Mesenchymal stem cell (in vitro differentiated cells and primary cell): ENCODE results near the gene MAN2C1.
"Not testable (repeated sequence)": the region's sequence is repeated elsewhere in the genome, so short reads cannot be mapped to it uniquely, and the experiment has no call there.

Experiments
- DNase-seq: peaks from one replicate; pipeline ENCODE4 v3.0.0-alpha.2; 2013
- H2AFZ ChIP-seq: one replicate; pipeline ENCODE4 v1.6.1; 2013; ENCODE audit warnings: low read depth, mild to moderate bottlenecking, control low read depth, inconsistent platforms, low read length, moderate library complexity
- H2AK5ac ChIP-seq: 2 replicates; pipeline ENCODE4 v1.6.1; 2013; ENCODE audit warnings: low read length, moderate library complexity, mild to moderate bottlenecking, inconsistent platforms; ENCODE audit not compliant: severe bottlenecking
- H2BK120ac ChIP-seq: one replicate; pipeline ENCODE4 v1.6.1; 2013; ENCODE audit warnings: low read depth, mild to moderate bottlenecking, inconsistent platforms, low read length, moderate library complexity
- H2BK12ac ChIP-seq, 2 experiments: one replicate each; pipeline ENCODE4 v1.6.1; 2013; ENCODE audit warnings: inconsistent platforms in 2 of 2, low read length in 2 of 2, mild to moderate bottlenecking in 2 of 2, moderate library complexity in 2 of 2, control low read depth in 1 of 2
- H2BK15ac ChIP-seq: one replicate; pipeline ENCODE4 v1.6.1; 2013; ENCODE audit warnings: mild to moderate bottlenecking, low read depth, inconsistent platforms; ENCODE audit not compliant: poor library complexity, severe bottlenecking
- H2BK5ac ChIP-seq: 2 replicates; pipeline ENCODE4 v1.6.1; 2013; ENCODE audit warnings: low read depth, mild to moderate bottlenecking, low read length, control low read depth, inconsistent platforms; ENCODE audit not compliant: poor library complexity, severe bottlenecking
- H3K14ac ChIP-seq, 2 experiments: one replicate each; pipeline ENCODE4 v1.6.1; 2013; ENCODE audit warnings: inconsistent platforms in 2 of 2, low read length in 2 of 2, control low read depth in 1 of 2, mild to moderate bottlenecking in 1 of 2, moderate library complexity in 1 of 2
- H3K18ac ChIP-seq, 2 experiments: one replicate each; pipeline ENCODE4 v1.6.1; 2013; ENCODE audit warnings: inconsistent platforms in 2 of 2, low read length in 2 of 2, control low read depth in 1 of 2, low read depth in 1 of 2, mild to moderate bottlenecking in 1 of 2
- H3K23ac ChIP-seq, 2 experiments: one replicate each; pipeline ENCODE4 v1.6.1; 2013; ENCODE audit warnings: inconsistent platforms in 2 of 2, low read length in 2 of 2, mild to moderate bottlenecking in 2 of 2, moderate library complexity in 2 of 2, control low read depth in 1 of 2
- H3K27ac ChIP-seq: 2 replicates; pipeline ENCODE4 v1.5.1; 2013; ENCODE audit warnings: mild to moderate bottlenecking, moderate library complexity, low read length, control low read depth, inconsistent platforms; ENCODE audit not compliant: poor library complexity, severe bottlenecking
- H3K27me3 ChIP-seq, 2 experiments: 2 replicates each; pipeline versions ENCODE4 v1.6.1 to v1.7.0; 2013; ENCODE audit warnings: low read length in 2 of 2, mild to moderate bottlenecking in 2 of 2, moderate library complexity in 2 of 2, control low read depth in 1 of 2, inconsistent platforms in 1 of 2; ENCODE audit not compliant: control insufficient read depth in 1 of 2, insufficient read depth in 1 of 2
- H3K36me3 ChIP-seq, 2 experiments: 2 replicates each; pipeline versions ENCODE4 v1.6.1 to v1.7.0; 2013; ENCODE audit warnings: low read length in 2 of 2, control low read depth in 1 of 2, inconsistent platforms in 1 of 2, low read depth in 1 of 2, mild to moderate bottlenecking in 1 of 2; ENCODE audit not compliant: insufficient read depth in 2 of 2, control insufficient read depth in 1 of 2
- H3K4ac ChIP-seq, 2 experiments: one replicate each; pipeline ENCODE4 v1.6.1; 2013; ENCODE audit warnings: inconsistent platforms in 2 of 2, low read length in 2 of 2, mild to moderate bottlenecking in 2 of 2, moderate library complexity in 2 of 2, control low read depth in 1 of 2, low read depth in 1 of 2
- H3K4me1 ChIP-seq: 2 replicates; pipeline ENCODE4 v1.6.1; 2013; ENCODE audit warnings: low read depth, low read length, control low read depth; ENCODE audit not compliant: control insufficient read depth, insufficient read depth
- H3K4me2 ChIP-seq: 2 replicates; pipeline ENCODE4 v1.6.1; 2013; ENCODE audit warnings: low read length, mild to moderate bottlenecking, inconsistent platforms; ENCODE audit not compliant: poor library complexity, severe bottlenecking
- H3K4me3 ChIP-seq, 2 experiments: 2 replicates each; pipeline versions ENCODE4 v1.5.1 to v1.7.0; 2013; ENCODE audit warnings: low read length in 2 of 2, mild to moderate bottlenecking in 2 of 2, control low read depth in 1 of 2, low read depth in 1 of 2; ENCODE audit not compliant: insufficient read depth in 1 of 2
- H3K79me1 ChIP-seq: replicated peaks from 2 replicates; pipeline ENCODE4 v1.6.1; 2013; ENCODE audit warnings: mild to moderate bottlenecking, control low read depth, low read length, inconsistent platforms; ENCODE audit not compliant: poor library complexity, severe bottlenecking
- H3K9ac ChIP-seq: 2 replicates; pipeline ENCODE4 v1.7.0; 2013; ENCODE audit warnings: mild to moderate bottlenecking, low read length, moderate library complexity
- H3K9me3 ChIP-seq: 2 replicates; pipeline ENCODE4 v1.7.0; 2013; ENCODE audit warnings: mild to moderate bottlenecking, low read length; ENCODE audit not compliant: control insufficient read depth
- H4K8ac ChIP-seq: one replicate; pipeline ENCODE4 v1.6.1; 2013; ENCODE audit warnings: inconsistent platforms, mild to moderate bottlenecking, low read length, moderate library complexity
- H4K91ac ChIP-seq: one replicate; pipeline ENCODE4 v1.6.1; 2013; ENCODE audit warnings: mild to moderate bottlenecking, low read length, inconsistent platforms
- WGBS: methylation state at CpG from one replicate; pipeline ENCODE4 v1.1.7; 2013; ENCODE audit warnings: mixed read lengths; 5-methylcytosine and 5-hydroxymethylcytosine counted together

Gene MAN2C1

DNA sequence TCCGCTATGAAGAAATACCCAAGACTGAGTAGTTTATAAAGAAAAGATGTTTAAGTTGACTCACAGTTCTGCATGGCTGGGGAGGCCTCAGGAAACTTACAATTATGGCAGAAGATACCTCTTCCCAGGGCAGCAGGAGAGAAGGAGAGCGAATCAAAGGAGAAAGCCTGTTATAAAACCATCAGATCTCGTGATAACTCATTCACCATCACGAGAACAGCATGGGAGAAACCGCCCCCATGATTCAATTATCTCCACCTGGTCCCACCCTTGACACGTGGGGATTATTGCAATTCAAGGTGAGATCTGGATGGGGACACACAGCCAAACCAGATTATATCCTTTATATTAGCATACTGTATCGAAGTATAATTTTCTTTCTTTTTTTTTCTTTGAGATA lies 36.3 kb downstream of the MAN2C1 start:
- H2BK15ac ChIP-seq, H4K91ac ChIP-seq: not testable (repeated sequence)
- 69% methylated on average over 6 of the region's 7 CpGs for WGBS

DNA sequence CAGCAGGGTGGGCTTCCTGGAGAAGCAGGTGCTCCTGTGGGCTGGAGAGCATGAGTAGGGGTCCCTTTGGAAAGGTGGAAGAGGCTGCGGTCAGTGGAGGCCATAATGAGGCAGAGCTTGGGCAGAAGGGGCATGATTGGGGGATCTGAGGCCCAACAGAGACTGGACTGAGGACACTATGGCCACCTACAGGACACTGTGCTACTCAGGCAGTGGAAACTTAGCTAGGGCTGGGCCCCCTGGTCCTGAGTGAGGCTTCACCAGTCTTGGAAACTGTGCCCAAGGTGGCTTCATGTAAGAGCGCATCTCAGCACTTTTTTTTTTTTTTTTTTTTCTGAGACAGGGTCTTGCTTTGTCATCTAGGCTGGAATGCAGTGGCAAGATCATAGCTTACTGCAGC lies 38.8 kb downstream of the MAN2C1 start:
- Histone ChIP-seq H3K79me1 (no peaks in the 10 kb centered on the region), H2BK5ac (no peak overlapping the region), H3K36me3 (no peaks in the 10 kb centered on the region), H4K91ac (no peak overlapping the region), H3K14ac (no peak overlapping the region), H4K8ac (no peak overlapping the region), H3K9me3 (no peaks in the 10 kb centered on the region), H3K27me3 (peaks cover 0 to 5% of the 10 kb centered on the region in 2 experiments), H3K4me1 (no peaks in the 10 kb centered on the region), H3K4me3 (no peak overlapping the region), H3K23ac (no peak overlapping the region), H3K9ac (no peak overlapping the region), H3K18ac (no peak overlapping the region), H2AFZ (no peak overlapping the region), H2AK5ac (no peak overlapping the region), H2BK12ac (no peak overlapping the region), H3K27ac (no peak overlapping the region), H2BK15ac (no peak overlapping the region), H3K4ac (no peak overlapping the region), H3K4me2 (no peak overlapping the region), H2BK120ac (no peak overlapping the region)
- 100% methylated on average over 2 of the region's 2 CpGs for WGBS
- no peak for DNase-seq

More for the DNA sequence above, 36.3 kb downstream of the MAN2C1 start:
- H3K18ac ChIP-seq, H2AK5ac ChIP-seq, H3K14ac ChIP-seq, H2BK5ac ChIP-seq, H3K4me1 ChIP-seq, H3K9ac ChIP-seq, H3K79me1 ChIP-seq, H2BK12ac ChIP-seq, H3K36me3 ChIP-seq, H3K27ac ChIP-seq, H3K9me3 ChIP-seq, DNase-seq, H3K23ac ChIP-seq, H3K4me3 ChIP-seq, H3K4me2 ChIP-seq, H3K27me3 ChIP-seq, H2BK120ac ChIP-seq, H2AFZ ChIP-seq, H4K8ac ChIP-seq, H3K4ac ChIP-seq: not testable (repeated sequence)

DNA sequence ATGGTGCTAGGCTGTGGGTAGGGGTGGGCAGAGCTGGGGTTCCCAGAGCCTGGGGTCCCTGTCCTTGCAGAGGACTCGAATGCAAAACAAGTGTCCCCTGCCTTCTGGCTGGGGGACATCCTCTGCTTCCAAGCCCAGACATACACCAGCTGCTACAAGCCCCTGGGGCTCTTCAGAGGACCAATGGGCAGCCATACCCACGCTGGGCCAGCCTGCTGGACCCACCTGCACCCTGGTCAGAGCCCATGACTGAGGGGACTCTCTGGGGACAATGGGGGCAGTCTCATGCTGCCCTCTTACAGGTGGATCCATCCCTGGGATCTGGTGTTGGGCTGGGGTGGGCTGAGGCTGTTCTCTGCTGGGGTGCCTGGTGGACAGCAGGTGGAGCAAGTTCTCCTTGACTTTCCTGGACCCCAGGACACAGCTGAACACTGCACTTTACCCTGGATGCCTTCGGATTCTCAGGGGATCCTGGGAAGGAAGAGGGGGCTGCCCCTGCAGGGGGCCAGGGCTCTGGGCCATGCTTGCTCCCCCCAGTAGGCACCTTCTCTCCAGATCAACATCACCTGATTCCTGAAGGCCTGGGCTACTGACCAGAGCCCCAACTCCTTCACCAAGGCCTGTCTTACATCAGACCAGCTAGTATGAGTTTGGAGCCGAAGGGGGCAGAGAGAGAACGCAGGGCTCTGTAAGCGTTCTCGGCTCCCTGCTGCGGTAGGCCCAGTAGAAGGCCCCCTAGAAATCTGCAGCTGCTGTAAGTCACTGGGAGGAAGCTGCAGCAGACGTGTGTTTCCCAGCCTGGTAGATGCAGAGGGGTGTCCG lies 39.7 kb downstream of the MAN2C1 start:
- H3K23ac ChIP-seq: no peak overlapping the region
- H3K36me3 ChIP-seq: no peaks in the 10 kb centered on the region
- H3K4ac ChIP-seq: no peak overlapping the region
- no peak overlapping the region for H3K14ac ChIP-seq
- no peak for DNase-seq
- no peak overlapping the region for H2BK15ac ChIP-seq
- no peak overlapping the region for H3K4me3 ChIP-seq
- H4K91ac ChIP-seq: no peak overlapping the region
- no peak overlapping the region for H2AFZ ChIP-seq
- H2BK120ac ChIP-seq: no peak overlapping the region
- H3K27ac ChIP-seq: no peak overlapping the region
- H3K79me1 ChIP-seq: no peaks in the 10 kb centered on the region
- no peak overlapping the region for H2AK5ac ChIP-seq
- H3K4me1 ChIP-seq: no peaks in the 10 kb centered on the region
- H3K4me2 ChIP-seq: no peak overlapping the region
- H4K8ac ChIP-seq: no peak overlapping the region
- H3K9ac ChIP-seq: no peak overlapping the region
- no peaks in the 10 kb centered on the region for H3K9me3 ChIP-seq
- H3K27me3 ChIP-seq: peaks cover 0 to 8% of the 10 kb centered on the region in 2 experiments
- H2BK12ac ChIP-seq: no peak overlapping the region
- WGBS: 77% methylated on average over 10 of the region's 10 CpGs
- no peak overlapping the region for H3K18ac ChIP-seq
- H2BK5ac ChIP-seq: no peak overlapping the region

DNA sequence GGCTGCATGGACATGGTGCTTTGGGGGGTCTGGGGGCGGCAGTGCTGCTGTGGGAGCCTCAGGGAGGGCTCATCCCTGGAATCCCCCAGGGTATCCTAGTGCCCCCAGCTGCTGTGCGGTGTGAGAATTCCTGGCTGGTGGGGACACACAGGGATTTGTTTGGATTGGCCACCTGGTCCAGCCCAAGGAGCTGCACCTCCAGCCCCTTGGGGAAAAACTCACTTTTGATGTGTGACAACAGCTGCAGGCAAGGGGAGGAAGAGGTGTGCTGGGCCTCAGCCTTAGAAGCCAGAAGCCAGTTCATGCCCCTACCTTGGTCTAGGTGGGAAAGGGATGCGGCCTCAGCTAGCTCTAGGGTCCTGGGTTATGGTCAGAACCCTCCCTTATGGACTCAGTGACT lies 40.9 kb downstream of the MAN2C1 start:
- Histone ChIP-seq H2BK12ac (no peak overlapping the region), H3K27ac (no peak overlapping the region), H3K14ac (no peak overlapping the region), H3K27me3 (peaks cover 0 to 12% of the 10 kb centered on the region in 2 experiments), H3K23ac (no peak overlapping the region), H2AFZ (no peak overlapping the region), H2BK5ac (no peak overlapping the region), H2BK15ac (no peak overlapping the region), H3K36me3 (no peaks in the 10 kb centered on the region), H3K18ac (no peak overlapping the region), H3K4me3 (no peak overlapping the region), H3K4me2 (no peak overlapping the region), H2BK120ac (no peak overlapping the region), H4K91ac (no peak overlapping the region), H3K4ac (no peak overlapping the region), H2AK5ac (no peak overlapping the region), H3K9me3 (no peaks in the 10 kb centered on the region), H3K79me1 (no peaks in the 10 kb centered on the region), H3K9ac (no peak overlapping the region), H4K8ac (no peak overlapping the region), H3K4me1 (no peaks in the 10 kb centered on the region)
- WGBS: 78% methylated on average over 3 of the region's 3 CpGs
- no peak for DNase-seq
